ENCODE results near the gene PPDPF.

DNA sequence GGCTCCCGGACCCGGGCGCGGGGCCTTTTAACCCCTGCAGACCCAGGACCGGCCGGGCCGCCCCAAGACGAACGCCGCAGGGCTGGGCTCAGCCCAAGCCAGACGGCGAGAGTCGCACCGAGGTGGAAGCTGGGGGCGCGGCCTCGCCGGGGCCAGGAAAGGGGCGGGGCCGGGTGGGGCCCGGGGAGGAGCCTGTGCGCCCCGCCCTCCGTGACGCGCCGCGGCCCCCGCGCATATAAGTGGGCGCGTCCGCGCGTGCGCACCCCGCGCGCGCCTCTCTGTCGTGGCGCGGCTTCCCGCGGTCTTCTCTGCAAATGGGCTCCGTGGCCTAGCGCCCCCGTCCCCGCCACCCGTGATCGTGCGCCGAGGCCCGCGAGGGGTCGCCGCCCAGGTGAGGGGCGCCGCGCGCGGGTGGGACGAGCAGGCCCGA is at the start of gene PPDPF:
- TF ChIP-seq, protein P1, sequence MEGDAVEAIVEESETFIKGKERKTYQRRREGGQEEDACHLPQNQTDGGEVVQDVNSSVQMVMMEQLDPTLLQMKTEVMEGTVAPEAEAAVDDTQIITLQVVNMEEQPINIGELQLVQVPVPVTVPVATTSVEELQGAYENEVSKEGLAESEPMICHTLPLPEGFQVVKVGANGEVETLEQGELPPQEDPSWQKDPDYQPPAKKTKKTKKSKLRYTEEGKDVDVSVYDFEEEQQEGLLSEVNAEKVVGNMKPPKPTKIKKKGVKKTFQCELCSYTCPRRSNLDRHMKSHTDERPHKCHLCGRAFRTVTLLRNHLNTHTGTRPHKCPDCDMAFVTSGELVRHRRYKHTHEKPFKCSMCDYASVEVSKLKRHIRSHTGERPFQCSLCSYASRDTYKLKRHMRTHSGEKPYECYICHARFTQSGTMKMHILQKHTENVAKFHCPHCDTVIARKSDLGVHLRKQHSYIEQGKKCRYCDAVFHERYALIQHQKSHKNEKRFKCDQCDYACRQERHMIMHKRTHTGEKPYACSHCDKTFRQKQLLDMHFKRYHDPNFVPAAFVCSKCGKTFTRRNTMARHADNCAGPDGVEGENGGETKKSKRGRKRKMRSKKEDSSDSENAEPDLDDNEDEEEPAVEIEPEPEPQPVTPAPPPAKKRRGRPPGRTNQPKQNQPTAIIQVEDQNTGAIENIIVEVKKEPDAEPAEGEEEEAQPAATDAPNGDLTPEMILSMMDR (conservative IDR thresholded peaks at IDR 0.05 in 1 of 2, IDR thresholded peaks at IDR 0.05 in 1 of 2; ENCODE audit: low read depth in 1 of 2, low read length in 2 of 2): no peak
- TF ChIP-seq EZH2 (IDR thresholded peaks at IDR 0.05; ENCODE audit: low read length, missing control alignments): no peak
